BE2C (cell line): ENCODE measurements around the gene ADAMTS9.

Experiments used
- DNase-seq: peaks from one replicate; pipeline ENCODE4 v3.0.0-alpha.2; 2020
- H3K27me3 ChIP-seq: fragments of 250-450 bp; sonication (Bioruptor Pico); 2 replicates; pipeline ENCODE4 v1.5.1; 2020; ENCODE audit warnings: mild to moderate bottlenecking
- H3K36me3 ChIP-seq: fragments of 250-450 bp; sonication (Bioruptor Pico); 2 replicates; pipeline ENCODE4 v1.5.1; 2020; ENCODE audit warnings: mild to moderate bottlenecking
- H3K4me1 ChIP-seq: fragments of 250-450 bp; sonication (Bioruptor Pico); 2 replicates; pipeline ENCODE4 v1.5.1; 2020
- H3K4me3 ChIP-seq: 2 replicates; pipeline ENCODE4 v1.5.1; 2011; ENCODE audit warnings: low read depth, low read length
- H3K9me3 ChIP-seq: fragments of 250-450 bp; sonication (Bioruptor Pico); 2 replicates; pipeline ENCODE4 v1.5.1; 2020
- CTCF ChIP-seq: IDR thresholded peaks from 2 replicates; pipeline ENCODE4 v1.5.1; 2012; ENCODE audit warnings: mild to moderate bottlenecking, low read depth, low read length

ADAMTS9 gene

GRCh38 chr3:64491843-64492242 lies 196.0 kb downstream of the ADAMTS9 start:
- DNase-seq = peak; percentile 32
- no peak for TF ChIP-seq CTCF
- H3K27me3 ChIP-seq = no peaks in the 10 kb centered on the region
- no peaks in the 10 kb centered on the region for H3K9me3 ChIP-seq
- H3K4me1 ChIP-seq = peaks cover 50% of the 10 kb centered on the region
- no peaks in the 10 kb centered on the region for H3K36me3 ChIP-seq
- H3K4me3 ChIP-seq = no peak overlapping the region

- Histone ChIP-seq H3K4me3 (no peak overlapping the region), H3K9me3 (no peaks in the 10 kb centered on the region), H3K27me3 (no peaks in the 10 kb centered on the region), H3K4me1 (peaks cover 36% of the 10 kb centered on the region), H3K36me3 (no peaks in the 10 kb centered on the region)
- TF ChIP-seq CTCF = no peak
- DNase-seq = peak; percentile 21
Measured at GRCh38 chr3:64490180-64490724, 197.5 kb downstream of the ADAMTS9 start.

GRCh38 chr3:64489361-64490044 lies 198.3 kb downstream of the ADAMTS9 start:
- Histone ChIP-seq H3K27me3 (no peaks in the 10 kb centered on the region), H3K4me3 (peak overlapping the region; percentile 51)
- peak; percentile 85 for DNase-seq

GRCh38 chr3:64488939-64489338 lies 198.9 kb downstream of the ADAMTS9 start:
- TF ChIP-seq CTCF = no peak
- peaks cover 36% of the 10 kb centered on the region for H3K4me1 ChIP-seq
- no peaks in the 10 kb centered on the region for H3K36me3 ChIP-seq
- peak overlapping the region; percentile 51 for H3K4me3 ChIP-seq
- peak; percentile 28 for DNase-seq
- H3K9me3 ChIP-seq = no peaks in the 10 kb centered on the region
- no peaks in the 10 kb centered on the region for H3K27me3 ChIP-seq

More at GRCh38 chr3:64489361-64490044, 198.3 kb downstream of the ADAMTS9 start:
- Histone ChIP-seq H3K4me1 (peaks cover 36% of the 10 kb centered on the region), H3K9me3 (no peaks in the 10 kb centered on the region), H3K36me3 (no peaks in the 10 kb centered on the region)
- no peak for TF ChIP-seq CTCF

GRCh38 chr3:64484289-64484992 lies 203.4 kb downstream of the ADAMTS9 start:
- TF ChIP-seq CTCF = peak; percentile 96
- no peaks in the 10 kb centered on the region for H3K36me3 ChIP-seq
- no peaks in the 10 kb centered on the region for H3K9me3 ChIP-seq
- no peak overlapping the region for H3K4me3 ChIP-seq
- DNase-seq = peak; percentile 87
- peaks cover 6% of the 10 kb centered on the region for H3K4me1 ChIP-seq
- H3K27me3 ChIP-seq = no peaks in the 10 kb centered on the region

- Histone ChIP-seq H3K36me3 (no peaks in the 10 kb centered on the region), H3K4me3 (no peak overlapping the region), H3K4me1 (no peaks in the 10 kb centered on the region), H3K9me3 (no peaks in the 10 kb centered on the region), H3K27me3 (no peaks in the 10 kb centered on the region)
- no peak for TF ChIP-seq CTCF
- DNase-seq = no peak
Measured at GRCh38 chr3:64483467-64483866, 204.3 kb downstream of the ADAMTS9 start.
